Mesodermal cell (in vitro differentiated cells): Measurements from ENCODE around the gene CTCFL.

Experiments used
- H3K27ac ChIP-seq: 2 replicates; pipeline ENCODE4 v1.7.0; 2013; ENCODE audit warnings: mild to moderate bottlenecking, low read depth, low read length, moderate library complexity; ENCODE audit not compliant: severe bottlenecking
- H3K36me3 ChIP-seq: 2 replicates; pipeline ENCODE4 v1.7.1; 2013; ENCODE audit warnings: mild to moderate bottlenecking, low read length, moderate library complexity; ENCODE audit not compliant: control insufficient read depth, insufficient read depth
- H3K4me1 ChIP-seq: one replicate; pipeline ENCODE4 v1.7.1; 2013; ENCODE audit warnings: mild to moderate bottlenecking, low read length; ENCODE audit not compliant: insufficient read depth, control insufficient read depth, poor library complexity, severe bottlenecking
- H3K4me3 ChIP-seq: 2 replicates; pipeline ENCODE4 v1.7.0; 2013; ENCODE audit warnings: low read length, control low read depth, mild to moderate bottlenecking; ENCODE audit not compliant: insufficient read depth, poor library complexity, severe bottlenecking; ENCODE audit errors: extremely low read depth
- H3K9me3 ChIP-seq: 2 replicates; pipeline ENCODE4 v1.7.1; 2013; ENCODE audit warnings: mild to moderate bottlenecking, low read length, moderate library complexity; ENCODE audit not compliant: control insufficient read depth
- WGBS, 2 experiments: methylation state at CpG; one replicate each; pipeline ENCODE4 v1.1.5; 2013; ENCODE audit warnings: missing lambda C conversion rate in 2 of 2; ENCODE audit not compliant: insufficient coverage in 2 of 2; 5-methylcytosine and 5-hydroxymethylcytosine counted together

Gene CTCFL

GRCh38 chr20:57529810-57530209 lies 4.9 kb upstream of the CTCFL start:
- Histone ChIP-seq H3K36me3 (no peaks in the 10 kb centered on the region), H3K4me3 (no peak overlapping the region), H3K4me1 (no peaks in the 10 kb centered on the region), H3K27ac (no peak overlapping the region), H3K9me3 (peaks cover 6% of the 10 kb centered on the region)
- WGBS, 2 experiments = 76 to 92% methylated on average over 1 to 3 of the region's 3 CpGs

GRCh38 chr20:57529160-57529585 lies 4.2 kb upstream of the CTCFL start:
- peaks cover 6% of the 10 kb centered on the region for H3K9me3 ChIP-seq
- no peaks in the 10 kb centered on the region for H3K36me3 ChIP-seq
- WGBS, 2 experiments = 88 to 94% methylated on average over 5 to 6 of the region's 8 CpGs
- H3K4me1 ChIP-seq = no peaks in the 10 kb centered on the region
- H3K4me3 ChIP-seq = no peak overlapping the region
- H3K27ac ChIP-seq = no peak overlapping the region

- WGBS, 2 experiments = no CpG with 5 or more reads among the region's 4 CpGs
- H3K27ac ChIP-seq = no peak overlapping the region
- H3K4me1 ChIP-seq = no peaks in the 10 kb centered on the region
- peaks cover 5% of the 10 kb centered on the region for H3K9me3 ChIP-seq
- no peaks in the 10 kb centered on the region for H3K36me3 ChIP-seq
- no peak overlapping the region for H3K4me3 ChIP-seq
These were observed 3.2 kb upstream of the CTCFL start for GRCh38 chr20:57528148-57528547.

GRCh38 chr20:57527728-57528127 lies 2.8 kb upstream of the CTCFL start:
- WGBS, 2 experiments = 92 to 100% methylated on average over 1 to 2 of the region's 6 CpGs
- Histone ChIP-seq H3K9me3 (peaks cover 1% of the 10 kb centered on the region), H3K36me3 (no peaks in the 10 kb centered on the region), H3K4me3 (no peak overlapping the region), H3K4me1 (no peaks in the 10 kb centered on the region), H3K27ac (no peak overlapping the region)

GRCh38 chr20:57526885-57527460 lies 2.0 kb upstream of the CTCFL start:
- no peaks in the 10 kb centered on the region for H3K4me1 ChIP-seq
- H3K36me3 ChIP-seq = no peaks in the 10 kb centered on the region
- H3K4me3 ChIP-seq = no peak overlapping the region
- 84 to 90% methylated on average over 15 to 19 of the region's 19 CpGs for WGBS, 2 experiments
- no peaks in the 10 kb centered on the region for H3K9me3 ChIP-seq
- no peak overlapping the region for H3K27ac ChIP-seq

- H3K4me3 ChIP-seq = no peak overlapping the region
- 87% methylated on average over 6 to 15 of the region's 17 CpGs for WGBS, 2 experiments
- no peak overlapping the region for H3K27ac ChIP-seq
- no peaks in the 10 kb centered on the region for H3K9me3 ChIP-seq
- H3K36me3 ChIP-seq = no peaks in the 10 kb centered on the region
- no peaks in the 10 kb centered on the region for H3K4me1 ChIP-seq
These were observed 1.3 kb upstream of the CTCFL start for GRCh38 chr20:57526087-57526884.

- H3K9me3 ChIP-seq = no peaks in the 10 kb centered on the region
- H3K36me3 ChIP-seq = no peaks in the 10 kb centered on the region
- WGBS, 2 experiments = 94% methylated on average over 2 of the region's 10 CpGs; no CpG with 5 or more reads in 1 of the 2 experiments
- no peak overlapping the region for H3K4me3 ChIP-seq
- H3K4me1 ChIP-seq = no peaks in the 10 kb centered on the region
- no peak overlapping the region for H3K27ac ChIP-seq
These were observed 567 bp upstream of the CTCFL start for GRCh38 chr20:57525328-57526086.

GRCh38 chr20:57523782-57524181 lies 1.2 kb downstream of the CTCFL start:
- H3K4me1 ChIP-seq = no peaks in the 10 kb centered on the region
- no peak overlapping the region for H3K27ac ChIP-seq
- H3K9me3 ChIP-seq = no peaks in the 10 kb centered on the region
- 86 to 89% methylated on average over 5 to 11 of the region's 11 CpGs for WGBS, 2 experiments
- H3K36me3 ChIP-seq = no peaks in the 10 kb centered on the region
- no peak overlapping the region for H3K4me3 ChIP-seq

- H3K4me1 ChIP-seq = no peaks in the 10 kb centered on the region
- no peaks in the 10 kb centered on the region for H3K9me3 ChIP-seq
- WGBS, 2 experiments = 72 to 79% methylated on average over 3 to 5 of the region's 5 CpGs
- H3K4me3 ChIP-seq = no peak overlapping the region
- no peaks in the 10 kb centered on the region for H3K36me3 ChIP-seq
- H3K27ac ChIP-seq = no peak overlapping the region
These were observed 2.4 kb downstream of the CTCFL start for GRCh38 chr20:57522380-57523140.

- Histone ChIP-seq H3K36me3 (no peaks in the 10 kb centered on the region), H3K27ac (no peak overlapping the region), H3K9me3 (no peaks in the 10 kb centered on the region), H3K4me3 (no peak overlapping the region), H3K4me1 (no peaks in the 10 kb centered on the region)
- 96% methylated on average over 3 to 4 of the region's 5 CpGs for WGBS, 2 experiments
These were observed 7.0 kb downstream of the CTCFL start for GRCh38 chr20:57517904-57518303.
